HG03097 (cell line): ENCODE results near the gene PYGL.
"Not testable (repeated sequence)": the region's sequence is repeated elsewhere in the genome, so short reads cannot be mapped to it uniquely, and the experiment has no call there.

Source experiments
- ATAC-seq: cut with Tn5 transposase; IDR thresholded peaks from one replicate; pipeline ENCODE4 v1.9.1; 2021; ENCODE audit not compliant: unreplicated experiment, low FRiP score

The PYGL gene

DNA sequence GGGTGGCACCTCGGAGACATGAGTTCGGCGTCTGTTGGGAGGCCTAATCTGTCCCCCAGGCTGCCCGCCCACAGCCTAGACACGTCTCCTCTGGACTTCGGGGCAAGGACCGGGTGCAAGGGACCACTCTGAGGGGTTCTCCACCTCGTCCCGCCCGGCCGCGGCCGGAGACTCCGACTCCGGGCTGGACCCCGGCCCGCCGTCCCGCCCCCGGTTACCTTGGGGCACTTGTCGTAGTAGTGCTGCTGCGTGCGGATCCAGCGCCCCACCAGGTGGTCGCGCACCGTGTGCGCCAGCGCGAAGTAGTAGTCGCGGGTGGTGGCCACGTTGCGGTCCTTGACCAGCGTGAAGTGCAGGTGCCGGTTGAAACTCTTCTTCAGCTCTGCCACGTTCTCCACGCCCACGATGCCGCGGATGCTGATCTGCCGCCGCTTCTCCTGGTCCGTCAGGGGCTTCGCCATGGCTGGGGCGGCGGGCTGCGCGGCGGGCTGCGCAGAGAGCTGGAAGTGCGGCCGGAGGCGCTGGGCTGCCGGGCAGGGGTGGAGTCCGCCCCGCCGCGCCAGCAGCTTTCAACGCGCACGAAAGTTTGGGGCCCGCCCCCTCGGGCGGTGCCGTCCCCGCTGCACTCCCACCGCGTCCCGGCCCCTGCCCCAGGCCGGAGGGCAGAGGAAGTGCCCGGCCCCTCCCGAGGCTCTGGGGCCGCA, at the start of gene PYGL:
PYGL (minus strand) TSS at position 541 of the 704 bp plus-strand sequence; CDS start at position 461, 80 bp downstream.
- no peak for ATAC-seq

DNA sequence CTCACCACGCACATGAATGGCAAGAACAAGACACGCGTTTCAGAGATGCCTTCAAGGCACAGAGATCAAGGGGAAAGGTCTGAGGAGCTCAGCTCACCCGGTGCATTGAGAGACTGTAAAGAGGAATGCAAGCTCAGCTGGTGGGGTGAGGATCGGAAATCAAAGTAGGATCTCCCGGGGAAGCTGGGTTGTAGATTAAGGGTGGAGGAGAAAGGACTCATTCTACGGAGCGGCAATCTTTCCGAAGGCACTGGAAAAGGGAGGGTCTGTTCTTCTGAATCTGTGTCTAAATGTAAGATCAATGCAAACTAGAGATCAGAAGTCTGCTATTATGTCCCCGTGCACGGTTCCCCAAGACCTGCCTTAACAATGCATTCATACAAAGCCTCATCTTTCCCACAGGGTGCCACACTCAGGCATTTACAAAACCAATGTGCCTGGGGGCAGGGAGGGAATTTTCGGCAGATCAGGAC, 41.6 kb upstream of the PYGL start:
- ATAC-seq = no peak

DNA sequence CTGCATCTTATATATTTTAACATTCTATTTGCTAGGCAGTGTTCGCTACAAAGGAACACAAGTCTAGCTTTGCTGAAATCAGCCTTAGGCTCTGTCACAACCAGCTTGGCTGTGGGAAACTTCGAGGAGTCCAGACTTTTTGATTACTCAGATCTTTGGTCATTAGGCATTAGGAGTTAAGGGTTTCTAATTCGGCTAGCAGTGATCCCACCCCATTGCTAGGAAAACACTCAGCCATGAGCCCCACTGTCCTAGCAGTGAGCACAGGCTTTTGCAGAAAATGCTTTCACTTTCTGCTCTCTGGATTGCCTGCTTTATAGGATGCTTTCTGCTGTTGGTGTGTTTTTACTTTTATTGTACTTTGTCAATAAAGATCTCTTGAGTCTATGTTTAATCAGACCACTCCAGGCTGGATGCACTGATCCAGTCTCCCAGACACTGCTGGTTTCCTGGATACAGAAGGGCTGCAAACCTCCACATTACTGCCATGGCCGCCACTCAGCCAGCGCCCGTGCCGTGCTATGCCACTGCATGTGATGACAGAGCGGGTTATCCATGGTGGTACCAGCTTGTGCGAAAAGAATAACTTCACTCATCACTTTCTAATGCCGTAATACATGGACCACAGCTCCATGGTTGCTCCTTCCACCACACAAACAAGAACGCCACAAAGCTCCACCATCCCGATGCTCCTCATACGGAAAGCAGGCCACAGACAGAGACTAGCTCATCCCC, 41.0 kb upstream of the PYGL start:
- no peak for ATAC-seq

DNA sequence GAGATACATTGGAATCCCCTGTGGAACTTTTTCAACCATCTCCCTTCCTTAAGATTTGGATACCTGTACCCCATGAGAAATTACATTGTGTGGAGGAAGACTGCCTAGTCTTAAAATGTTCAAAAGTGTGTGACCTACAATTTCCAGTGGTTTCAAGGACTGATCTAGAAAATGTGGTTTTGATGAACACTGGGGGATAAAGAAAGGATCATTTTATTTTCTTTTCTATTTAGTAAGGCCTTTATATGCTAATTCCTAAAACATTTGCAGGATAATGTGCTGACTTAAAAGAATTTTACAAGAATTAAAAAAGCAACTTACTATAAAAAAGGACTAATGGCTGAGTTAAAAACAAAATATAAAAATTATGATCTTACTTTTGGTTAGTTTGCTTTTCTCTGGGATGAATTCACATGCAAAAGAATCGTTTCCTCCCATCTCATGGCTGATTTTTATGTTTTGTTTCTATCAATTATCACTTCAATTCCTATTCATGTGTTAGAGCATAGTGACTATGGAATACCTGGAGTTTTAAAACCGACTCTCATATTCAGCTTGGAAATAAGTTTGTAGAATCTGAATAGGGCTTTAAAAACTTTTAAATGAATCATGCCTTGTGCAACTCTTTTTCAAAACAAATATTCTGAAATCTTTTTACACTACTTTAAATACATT, 39.9 kb upstream of the PYGL start:
- no peak for ATAC-seq

DNA sequence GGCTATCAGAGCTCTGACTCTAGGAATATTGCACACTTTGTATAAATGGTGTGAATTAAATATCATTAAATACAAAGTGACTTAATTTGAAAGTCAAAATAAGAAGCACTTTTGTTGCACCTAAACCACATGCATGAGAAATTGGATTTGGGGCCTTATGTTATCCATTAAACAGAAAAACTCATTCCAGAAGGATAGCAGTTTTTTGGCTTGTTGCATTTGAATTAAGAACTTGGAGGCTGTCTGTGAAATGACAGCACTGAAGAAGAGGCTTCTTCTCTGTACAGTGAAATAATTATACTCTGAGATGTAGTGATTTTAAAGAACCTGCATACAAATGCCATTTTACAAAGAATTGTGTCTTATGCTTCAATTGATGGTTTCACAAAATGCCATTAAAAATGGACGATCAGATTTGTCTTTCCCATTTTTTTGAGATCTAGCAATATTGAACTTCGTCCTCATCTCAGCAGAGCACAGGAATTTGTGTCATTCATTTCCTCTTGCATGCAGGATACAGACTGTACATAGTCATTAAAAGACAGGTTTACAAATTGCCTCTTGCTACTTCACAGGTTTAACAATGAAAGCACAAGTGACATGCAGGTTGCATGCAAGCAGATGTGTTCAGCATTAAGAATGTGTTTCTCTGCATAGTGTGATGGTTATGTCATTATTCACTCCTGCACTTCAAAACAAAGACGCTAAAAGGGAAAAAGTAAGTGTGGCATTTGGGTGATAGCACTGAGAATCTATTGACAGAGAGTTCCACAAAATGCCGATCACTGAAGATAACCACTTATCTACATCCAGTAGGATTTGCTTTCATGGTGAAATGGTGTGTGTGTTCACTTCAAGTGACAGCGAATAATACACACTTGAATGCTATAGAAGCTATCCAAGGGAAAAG, 35.9 kb upstream of the PYGL start:
- no peak for ATAC-seq

DNA sequence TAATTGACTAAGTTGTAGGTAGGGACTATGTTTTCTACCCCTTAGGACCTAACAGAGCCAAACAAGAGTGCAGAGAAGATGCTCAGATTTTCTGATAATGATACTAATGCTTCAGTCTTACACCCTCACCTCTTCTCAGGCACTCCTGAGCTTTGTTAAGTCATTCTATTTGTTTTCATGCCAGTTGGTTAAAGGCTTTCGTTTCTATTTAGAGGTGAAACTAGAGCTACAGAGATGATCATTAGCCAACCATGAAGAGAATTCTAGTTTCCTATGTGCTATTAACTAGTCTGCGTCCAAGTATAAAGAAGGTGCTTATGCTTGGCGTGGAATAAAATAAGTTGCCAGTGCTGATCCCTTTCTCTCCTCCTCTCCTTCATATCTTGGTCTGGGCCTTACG, 34.6 kb upstream of the PYGL start:
- ATAC-seq = peak; percentile 85

DNA sequence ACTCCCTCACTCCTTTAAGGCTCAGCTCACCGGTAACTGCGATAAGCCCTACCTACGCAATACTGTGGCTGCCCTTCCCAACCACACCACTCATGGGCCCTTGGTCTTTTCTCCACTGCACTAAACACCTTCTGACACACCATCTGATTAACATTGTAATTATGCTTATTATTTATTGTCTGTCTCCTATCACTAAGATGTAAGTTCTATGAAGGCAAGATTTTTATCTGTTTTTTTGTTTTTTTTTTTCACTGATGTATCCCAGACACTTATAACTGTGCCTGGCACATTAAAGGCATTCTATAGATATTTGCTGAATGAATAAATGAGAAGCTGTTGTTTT, 34.2 kb upstream of the PYGL start:
- ATAC-seq = no peak

DNA sequence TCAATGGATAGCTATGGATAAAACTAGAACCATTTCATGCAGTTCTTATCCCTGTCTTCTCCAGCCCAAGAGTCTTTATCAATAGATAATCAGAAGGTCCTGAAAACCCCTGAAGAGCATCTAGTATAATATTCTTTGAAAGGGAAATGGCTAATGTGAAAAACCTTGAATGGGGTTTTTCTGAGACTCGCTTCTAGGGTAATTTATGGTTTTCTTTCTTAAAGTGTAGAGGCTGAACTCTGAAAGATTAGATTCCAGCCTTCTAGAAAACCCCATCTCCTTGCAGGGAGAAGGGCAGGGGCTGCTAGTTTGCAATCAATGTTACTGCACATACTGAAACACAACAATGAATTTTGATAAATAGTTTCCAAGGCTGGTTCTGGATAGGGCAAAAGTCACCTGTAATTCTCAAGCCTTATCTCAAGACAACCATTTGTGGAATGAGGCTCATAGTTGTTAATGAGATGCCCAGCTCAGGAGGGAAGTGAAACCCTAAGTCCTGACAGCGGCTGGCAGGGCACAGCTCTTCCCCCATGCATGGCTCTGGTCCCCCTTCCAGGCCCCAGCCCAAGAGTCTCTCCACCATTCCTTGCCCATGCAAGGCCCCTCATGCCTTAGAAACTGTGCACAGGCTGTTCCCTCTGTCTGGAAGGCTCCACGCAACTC, 33.7 kb upstream of the PYGL start:
- ATAC-seq = peak; percentile 70

DNA sequence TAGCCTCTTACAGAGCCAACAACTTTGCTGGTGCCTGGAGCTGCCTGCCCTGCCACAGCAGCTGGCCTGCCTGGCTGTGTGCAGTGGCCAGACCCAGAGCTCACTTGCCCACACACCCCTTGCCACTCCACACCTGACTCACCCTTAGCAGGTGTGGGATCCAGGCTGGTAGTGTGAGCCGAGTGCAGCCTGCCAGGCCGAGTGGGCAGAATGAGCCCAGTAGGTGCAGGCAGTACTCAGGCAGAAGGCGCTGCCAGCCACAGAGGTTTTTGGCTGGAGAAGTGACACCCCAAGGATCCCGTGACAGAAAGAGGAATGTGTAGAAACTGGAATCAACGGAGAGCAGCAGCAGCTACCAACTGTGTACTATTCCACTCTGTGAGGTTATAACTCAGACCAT, 29.8 kb upstream of the PYGL start:
- ATAC-seq = no peak

DNA sequence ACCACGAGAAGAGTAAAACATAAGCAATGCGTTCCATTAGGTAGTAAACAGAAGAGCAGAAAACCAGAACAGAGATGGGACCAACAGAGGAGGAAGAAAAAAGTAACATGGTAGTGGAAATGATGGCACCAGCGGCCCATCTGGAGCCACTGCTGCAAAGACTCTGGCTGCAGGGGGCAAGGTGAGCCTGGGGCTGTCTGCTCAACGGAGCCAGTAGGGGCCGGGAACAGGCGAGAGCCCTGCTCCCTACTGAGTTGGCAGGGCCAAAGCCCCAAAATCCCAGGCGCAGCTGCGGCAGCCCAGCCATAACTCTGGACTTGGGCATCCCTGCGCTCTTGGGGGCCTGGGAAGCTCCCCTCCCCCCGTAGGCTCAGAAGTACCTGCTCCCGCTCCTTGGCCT, 28.5 kb upstream of the PYGL start:
- no peak for ATAC-seq

DNA sequence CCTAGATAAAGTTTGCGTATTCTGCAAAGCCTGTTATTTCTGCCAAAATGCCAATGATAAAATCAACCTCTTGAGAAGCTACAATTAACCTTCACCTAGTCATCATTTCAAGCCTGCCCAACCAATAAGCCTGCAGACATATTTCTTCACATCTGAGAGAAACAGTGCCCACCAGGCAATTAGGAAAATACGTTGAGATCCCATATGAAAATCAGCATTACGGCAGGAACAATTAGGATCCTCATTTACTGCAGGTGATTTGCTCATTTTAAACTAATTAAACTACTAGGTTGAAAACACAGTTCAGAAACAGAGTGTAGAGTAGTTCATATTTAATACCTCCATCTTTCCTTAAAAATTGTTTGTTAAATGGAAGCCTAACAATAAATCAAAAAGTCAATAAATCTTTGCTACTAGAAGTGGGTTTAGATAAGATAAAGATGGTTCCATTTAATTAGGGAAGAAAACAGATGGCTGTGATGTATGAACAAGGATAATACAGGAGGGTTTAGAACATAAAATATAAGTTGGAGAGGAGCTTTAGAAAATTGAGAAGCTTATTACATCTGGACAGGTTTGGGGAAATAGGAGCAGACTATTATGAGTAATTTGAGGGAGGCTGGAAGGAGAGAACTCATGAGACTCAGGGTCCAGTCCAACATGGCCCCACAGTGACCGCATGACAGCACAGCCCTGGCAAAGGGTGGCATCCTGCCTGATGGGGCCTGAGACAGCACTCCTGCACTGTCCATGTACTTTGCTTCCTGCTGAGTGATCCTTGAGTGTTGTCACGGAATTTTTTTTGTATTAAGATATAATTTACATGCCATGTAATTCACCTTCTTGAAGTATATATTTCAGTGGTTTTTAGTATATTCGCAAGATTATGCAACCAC, 26.9 kb upstream of the PYGL start:
- no peak for ATAC-seq

DNA sequence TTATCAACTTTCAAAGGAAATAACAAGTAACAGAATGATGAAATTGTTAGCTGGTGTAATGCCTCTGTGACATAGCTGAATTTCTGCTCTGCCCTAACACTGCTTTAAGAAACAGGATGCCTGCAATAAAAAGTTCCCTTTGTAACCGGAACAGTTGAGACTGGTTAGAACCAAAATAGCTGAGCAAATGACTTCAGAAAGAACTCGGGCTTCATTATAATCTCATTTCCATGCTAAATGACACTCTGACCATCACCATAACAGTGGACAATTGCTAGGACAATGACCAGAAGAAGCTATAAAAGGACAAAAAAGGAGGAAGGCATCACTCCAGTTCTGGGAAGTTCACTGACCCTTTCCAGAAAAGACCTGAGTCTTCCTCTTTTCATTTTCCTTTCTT, 23.5 kb upstream of the PYGL start:
- no peak for ATAC-seq

DNA sequence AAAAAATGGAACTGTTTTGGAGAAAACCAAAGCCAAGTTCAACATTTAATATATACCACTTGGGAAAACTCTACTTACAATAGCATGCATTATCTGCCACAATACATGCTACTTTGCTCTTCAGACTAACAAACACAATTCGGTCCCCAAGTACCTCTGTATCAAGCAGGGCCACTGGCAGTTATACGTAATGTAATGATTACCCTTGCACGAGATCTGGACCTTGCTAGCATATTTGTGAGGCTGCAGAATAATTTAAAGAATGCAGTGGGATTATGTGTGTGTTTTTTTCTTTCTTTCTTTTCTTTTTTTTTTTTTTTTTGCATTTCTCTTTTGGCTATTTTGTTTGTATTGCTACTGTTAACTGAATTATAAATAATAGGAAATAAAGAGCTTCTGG, 22.8 kb upstream of the PYGL start:
- ATAC-seq = no peak

DNA sequence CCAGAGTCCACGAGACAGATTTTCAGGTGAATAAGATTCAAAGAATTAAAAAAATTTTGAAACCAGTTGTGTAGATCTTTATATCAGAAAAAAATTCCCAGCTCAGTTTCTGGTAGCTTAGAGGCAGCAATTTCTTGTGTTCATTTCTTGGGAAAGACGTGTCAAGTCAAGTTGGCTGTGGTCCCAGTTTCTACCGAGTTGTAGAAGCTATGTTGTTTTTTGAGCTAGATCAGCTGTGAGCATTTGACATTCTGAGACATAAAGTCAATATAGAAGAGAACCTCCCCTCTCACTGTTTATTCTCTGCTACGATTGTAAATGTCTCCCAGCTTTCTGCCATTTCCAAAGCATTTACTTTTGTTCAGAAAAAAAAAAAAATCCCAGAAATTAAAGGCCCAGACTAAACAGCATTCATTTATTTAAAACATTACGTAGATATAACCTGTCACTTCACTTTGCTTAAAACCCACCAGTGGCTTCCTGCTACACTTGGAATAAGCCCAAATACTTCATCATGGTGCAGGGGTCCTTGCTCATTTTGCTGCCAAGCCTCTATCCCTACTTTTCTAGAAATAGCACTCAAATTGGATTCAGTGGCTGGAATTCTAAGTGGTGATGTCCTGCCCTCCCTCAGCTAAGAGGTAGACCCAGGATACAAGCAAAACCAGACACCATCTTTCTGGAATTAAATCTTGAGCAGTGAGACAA, 20.6 kb upstream of the PYGL start:
- ATAC-seq = no peak

DNA sequence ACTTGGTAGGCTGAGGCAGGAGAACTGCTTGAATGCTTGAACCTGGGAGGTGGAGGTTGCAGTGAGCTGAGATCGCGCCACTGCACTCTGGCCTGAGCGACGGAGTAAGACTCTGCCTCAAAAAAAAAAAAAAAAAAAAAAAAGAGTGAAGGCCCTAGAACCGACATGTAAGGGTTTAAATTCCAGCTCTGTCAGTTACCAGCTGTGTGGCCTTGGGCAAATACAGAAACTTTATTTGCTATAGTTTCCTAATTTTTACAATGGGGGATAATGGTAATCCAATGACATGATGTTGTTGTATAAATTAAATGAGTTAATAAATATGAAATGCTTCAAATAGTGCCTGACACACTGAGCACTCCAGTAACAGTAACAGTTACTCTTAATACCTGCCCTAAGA, 19.6 kb upstream of the PYGL start:
- ATAC-seq = no peak

DNA sequence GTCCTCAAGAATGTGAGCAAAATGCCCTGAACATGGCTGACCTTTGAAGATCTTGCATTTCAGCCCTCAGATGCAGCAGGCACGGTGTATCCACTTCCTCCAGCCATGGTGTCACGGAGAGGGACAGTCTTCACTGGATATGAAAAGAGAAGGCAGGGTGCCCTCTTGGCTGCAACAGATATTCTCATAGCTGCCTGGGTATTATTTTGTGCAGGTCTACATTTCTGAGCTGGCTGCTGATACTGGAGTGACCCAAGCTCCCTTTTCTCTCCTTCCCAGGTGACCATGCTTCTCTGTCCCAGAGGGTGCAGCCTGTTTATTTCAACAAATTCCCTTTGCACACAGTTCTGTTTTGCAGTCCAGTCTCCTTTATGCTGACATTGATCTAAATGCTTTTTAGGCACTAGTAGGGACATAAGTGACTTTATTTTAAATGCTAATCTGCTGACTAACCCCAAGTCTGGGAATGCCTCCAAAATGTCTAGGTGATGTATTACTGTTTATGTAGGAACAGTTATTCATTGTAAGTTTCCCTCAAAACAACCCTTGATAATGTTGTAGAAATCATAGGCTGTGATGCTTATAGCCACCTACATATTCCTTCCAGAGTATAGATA, 17.4 kb upstream of the PYGL start:
- no peak for ATAC-seq

DNA sequence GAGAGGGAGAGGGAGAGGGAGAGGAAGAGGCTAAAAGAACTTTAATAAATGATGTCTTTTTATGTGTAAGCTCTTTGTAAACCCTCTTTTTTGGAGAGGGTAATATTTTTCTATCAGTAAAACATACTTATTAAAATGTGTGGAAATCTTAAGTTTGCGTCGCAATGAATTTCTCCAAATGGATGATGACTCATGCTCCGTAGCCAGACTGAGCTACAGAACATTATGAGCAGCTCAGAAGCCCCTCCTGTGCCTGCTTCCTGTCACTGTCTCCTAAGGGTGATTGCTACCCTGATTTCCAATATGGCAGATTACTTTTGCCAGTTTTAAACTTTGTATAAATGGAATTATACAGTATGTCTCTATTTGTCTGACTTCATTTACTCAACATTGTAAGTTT, 13.0 kb upstream of the PYGL start:
- no peak for ATAC-seq

DNA sequence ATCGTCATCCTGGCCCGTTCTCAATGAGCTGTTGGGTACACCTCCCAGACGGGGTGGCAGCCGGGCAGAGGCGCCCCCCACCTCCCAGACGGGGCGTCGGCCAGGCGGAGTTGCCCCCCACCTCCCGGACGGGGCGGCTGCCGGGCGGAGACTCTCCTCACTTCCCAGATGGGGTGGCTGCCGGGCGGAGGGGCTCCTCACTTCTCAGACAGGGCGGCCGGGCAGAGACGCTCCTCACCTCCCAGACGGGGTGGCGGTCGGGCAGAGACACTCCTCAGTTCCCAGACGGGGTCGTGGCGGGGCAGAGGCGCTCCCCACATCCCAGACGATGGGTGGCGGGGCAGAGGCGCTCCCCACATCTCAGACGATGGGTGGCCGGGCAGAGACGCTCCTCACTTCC, 12.1 kb upstream of the PYGL start:
- not testable (repeated sequence) for ATAC-seq
